Measurements from ENCODE around the gene NT5DC2. TPM values are rescaled to one million over a fixed set of nuclear protein-coding genes. Genes with fewer than 3 reads are reported as not detected.
A peak's percentile ranks its signal among the peaks of the same experiment; 100 is the strongest.

The NT5DC2 gene
- total RNA-seq, 2 donors from 2014 or later = 12.5 to 49.1 TPM

DNA sequence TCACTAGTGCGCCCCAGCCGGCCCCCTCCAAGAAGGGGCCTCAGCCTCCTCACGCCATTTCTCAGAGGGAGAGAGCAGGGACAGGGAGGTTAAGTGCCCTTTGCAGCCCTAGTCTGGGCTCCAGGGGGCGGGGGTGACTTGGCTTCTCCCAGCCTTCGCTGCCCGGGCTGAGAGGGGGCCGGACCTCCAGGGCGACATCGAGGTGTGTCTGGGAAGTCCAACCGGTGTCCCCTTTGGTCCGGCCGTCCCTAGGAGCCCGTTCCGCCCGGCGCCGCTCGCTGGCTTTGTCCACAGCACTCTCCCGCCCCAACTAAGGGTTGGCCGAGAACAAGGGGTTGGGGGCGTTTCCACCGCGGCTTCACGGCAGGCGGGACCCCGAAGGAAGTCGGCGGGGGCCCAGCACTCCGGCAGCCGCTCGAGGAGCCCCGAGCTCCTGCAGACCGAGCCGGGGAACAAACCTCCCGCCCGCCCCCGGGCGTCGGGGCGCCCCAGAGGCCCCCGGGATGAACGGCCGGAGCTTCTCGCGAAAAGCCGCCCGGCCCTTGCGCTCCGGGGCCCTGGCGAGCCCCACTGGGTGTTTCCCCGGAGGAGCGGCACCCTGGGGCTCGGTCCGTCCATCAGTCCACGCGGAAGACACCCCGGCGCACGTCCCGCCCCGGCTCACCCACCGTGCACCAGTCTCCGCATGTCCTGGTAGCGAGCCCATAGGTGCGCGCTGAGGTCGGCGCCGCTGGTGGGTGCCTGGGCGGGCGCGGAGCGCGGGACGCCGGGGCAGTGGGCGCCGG, 627 bp downstream of the NT5DC2 start:
- TF ChIP-seq, protein P1, sequence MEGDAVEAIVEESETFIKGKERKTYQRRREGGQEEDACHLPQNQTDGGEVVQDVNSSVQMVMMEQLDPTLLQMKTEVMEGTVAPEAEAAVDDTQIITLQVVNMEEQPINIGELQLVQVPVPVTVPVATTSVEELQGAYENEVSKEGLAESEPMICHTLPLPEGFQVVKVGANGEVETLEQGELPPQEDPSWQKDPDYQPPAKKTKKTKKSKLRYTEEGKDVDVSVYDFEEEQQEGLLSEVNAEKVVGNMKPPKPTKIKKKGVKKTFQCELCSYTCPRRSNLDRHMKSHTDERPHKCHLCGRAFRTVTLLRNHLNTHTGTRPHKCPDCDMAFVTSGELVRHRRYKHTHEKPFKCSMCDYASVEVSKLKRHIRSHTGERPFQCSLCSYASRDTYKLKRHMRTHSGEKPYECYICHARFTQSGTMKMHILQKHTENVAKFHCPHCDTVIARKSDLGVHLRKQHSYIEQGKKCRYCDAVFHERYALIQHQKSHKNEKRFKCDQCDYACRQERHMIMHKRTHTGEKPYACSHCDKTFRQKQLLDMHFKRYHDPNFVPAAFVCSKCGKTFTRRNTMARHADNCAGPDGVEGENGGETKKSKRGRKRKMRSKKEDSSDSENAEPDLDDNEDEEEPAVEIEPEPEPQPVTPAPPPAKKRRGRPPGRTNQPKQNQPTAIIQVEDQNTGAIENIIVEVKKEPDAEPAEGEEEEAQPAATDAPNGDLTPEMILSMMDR (IDR thresholded peaks at IDR 0.05) = no peak
- H3K36me3 ChIP-seq = no peaks in the 10 kb centered on the region
- peak overlapping the region; percentile 52 to 58 for H3K9ac ChIP-seq (ENCODE audit: low read depth in 2 of 2, low read length in 2 of 2)
- intact Hi-C loops (cut with DNase I) = no loop called here
- peaks cover 17% of the 10 kb centered on the region for H3K4me1 ChIP-seq
- no peaks in the 10 kb centered on the region for H3K9me3 ChIP-seq
- peak overlapping the region; percentile 56 for H3K4me3 ChIP-seq
- DNase-seq = peak; percentile 28
- no peak overlapping the region for H3K27ac ChIP-seq
- no peaks in the 10 kb centered on the region for H3K27me3 ChIP-seq

DNA sequence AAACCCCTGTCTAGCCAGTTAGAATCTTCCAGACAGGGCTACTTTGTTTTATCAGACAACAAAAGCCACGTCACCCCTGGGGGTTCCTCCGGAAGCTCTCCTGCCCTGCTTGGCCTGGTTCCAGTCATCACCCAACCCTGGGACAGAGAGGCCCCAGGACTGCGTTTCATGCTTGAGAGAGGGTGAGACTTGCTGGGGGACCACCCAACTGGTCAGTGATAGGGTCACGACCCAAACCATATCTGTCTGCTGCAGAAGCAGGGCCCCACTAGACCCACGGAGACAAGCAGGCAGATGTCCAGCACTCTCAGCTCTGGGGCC, 1.2 kb downstream of the NT5DC2 start:
- Histone ChIP-seq H3K4me3 (peak overlapping the region; percentile 56), H3K27me3 (no peaks in the 10 kb centered on the region), H3K27ac (no peak overlapping the region), H3K4me1 (peaks cover 13% of the 10 kb centered on the region), H3K9ac (ENCODE audit: low read depth in 2 of 2, low read length in 2 of 2) (peak overlapping the region; percentile 52 to 58), H3K9me3 (no peaks in the 10 kb centered on the region), H3K36me3 (no peaks in the 10 kb centered on the region)
- DNase-seq = no peak
- TF ChIP-seq, protein P1 (IDR thresholded peaks at IDR 0.05) = no peak
- intact Hi-C loops (cut with DNase I) = no loop called here

DNA sequence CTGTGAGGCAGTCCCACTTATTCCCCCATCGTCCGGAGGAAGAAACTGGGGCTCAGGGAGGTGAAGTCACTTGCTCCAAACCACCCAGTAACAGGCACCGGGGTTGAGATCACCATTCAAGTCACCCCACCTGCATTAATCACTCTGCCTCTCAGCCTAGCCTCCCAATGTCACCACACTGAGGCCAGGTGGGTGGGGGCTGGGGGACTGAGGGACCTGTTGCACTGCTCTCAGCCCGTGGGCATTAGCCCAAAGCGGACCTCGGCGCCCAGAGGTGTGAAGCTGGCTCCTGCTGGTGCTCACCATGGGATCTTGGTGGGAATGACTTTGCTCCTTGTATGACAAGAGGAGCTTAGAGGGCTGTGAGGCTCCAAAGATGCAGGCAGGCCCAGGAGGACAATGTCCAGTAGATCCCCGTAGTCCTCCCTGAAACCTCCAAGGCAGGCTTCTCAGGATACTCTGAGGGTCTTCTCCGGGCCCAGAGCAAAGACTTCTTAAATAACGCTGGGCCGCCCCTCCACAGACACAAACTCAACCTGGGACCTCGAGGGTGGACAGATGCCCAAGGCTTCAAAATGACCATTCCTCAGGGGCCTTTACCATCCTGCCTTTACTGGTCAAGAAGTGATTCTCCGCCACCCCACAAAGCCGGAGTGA, 1.7 kb downstream of the NT5DC2 start:
- no peaks in the 10 kb centered on the region for H3K36me3 ChIP-seq
- peak overlapping the region; percentile 56 for H3K4me3 ChIP-seq
- H3K27ac ChIP-seq = no peak overlapping the region
- H3K27me3 ChIP-seq = no peaks in the 10 kb centered on the region
- intact Hi-C loops (cut with DNase I) = no loop called here
- TF ChIP-seq, protein P1 (IDR thresholded peaks at IDR 0.05) = no peak
- peaks cover 9% of the 10 kb centered on the region for H3K4me1 ChIP-seq
- no peak for DNase-seq
- no peak overlapping the region for H3K9ac ChIP-seq (ENCODE audit: low read depth in 2 of 2, low read length in 2 of 2)
- no peaks in the 10 kb centered on the region for H3K9me3 ChIP-seq

DNA sequence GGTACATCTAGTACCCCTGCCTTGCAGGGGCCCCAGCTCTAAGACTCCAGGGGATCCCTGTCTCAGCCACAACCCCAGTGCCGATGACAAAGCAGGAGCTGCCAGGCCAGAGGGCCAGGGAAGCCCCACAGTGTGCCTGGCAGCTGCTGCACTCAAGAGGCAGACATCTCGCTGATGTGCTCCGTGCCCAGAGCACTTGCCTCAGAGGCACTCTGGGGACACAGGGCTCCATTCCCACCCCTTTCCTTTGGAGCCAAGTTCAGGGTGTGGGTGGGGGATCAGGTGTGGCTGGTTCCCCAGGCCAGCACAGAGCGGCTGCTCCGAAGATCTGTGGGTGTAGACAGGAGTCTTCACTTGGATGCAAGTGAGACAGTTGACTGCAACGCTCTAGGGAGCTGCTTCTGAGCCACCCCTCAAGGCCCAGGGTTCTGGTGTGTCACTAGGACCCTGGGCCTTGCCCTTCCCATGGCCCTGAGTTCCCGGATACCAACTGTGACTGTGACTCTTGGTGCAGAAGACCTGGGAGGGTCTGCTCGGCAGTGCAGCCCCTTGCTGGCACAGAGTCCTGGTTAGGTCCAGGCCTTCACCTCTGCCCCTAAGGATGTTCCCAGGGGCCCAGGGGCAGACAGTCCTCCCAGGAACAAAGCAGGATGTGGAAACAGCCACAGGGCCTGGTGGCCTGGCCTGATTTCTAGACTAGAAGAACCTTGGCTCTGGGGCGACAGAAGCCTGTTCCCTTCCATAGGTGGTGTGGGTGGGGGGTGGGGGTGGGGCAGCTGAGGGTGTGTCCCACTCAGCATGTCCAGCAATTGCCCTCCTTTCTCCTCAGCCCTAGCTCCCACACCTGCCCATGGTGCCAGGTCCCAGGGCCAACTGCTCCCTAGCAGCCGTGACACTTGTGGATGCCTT, 2.5 kb downstream of the NT5DC2 start:
- H3K27ac ChIP-seq = no peak overlapping the region
- intact Hi-C loops (cut with DNase I) = no loop called here
- H3K4me3 ChIP-seq = no peak overlapping the region

More for the DNA sequence above, 2.5 kb downstream of the NT5DC2 start:
- Histone ChIP-seq H3K4me1 (peaks cover 9% of the 10 kb centered on the region), H3K9ac (ENCODE audit: low read depth in 2 of 2, low read length in 2 of 2) (peak overlapping the region in 1 of 2 donors; percentile 35), H3K9me3 (no peaks in the 10 kb centered on the region), H3K27me3 (no peaks in the 10 kb centered on the region), H3K36me3 (no peaks in the 10 kb centered on the region)
- TF ChIP-seq, protein P1 (IDR thresholded peaks at IDR 0.05) = no peak
- no peak for DNase-seq
